OCI-LY7 (cell line): ENCODE measurements around the gene PKNOX1. TPM values are rescaled to one million over a fixed set of nuclear protein-coding genes. Genes with fewer than 3 reads are reported as not detected.
"Not testable (repeated sequence)": the region's sequence is repeated elsewhere in the genome, so short reads cannot be mapped to it uniquely, and the experiment has no call there.

Source experiments
- BruUV-seq: library from RNA; stranded (reverse); fragments of 400-500 nt; replicated peaks from 2 replicates; lab custom pipeline; 2021; lab: Mats Ljungman, UMichigan
- CTCF ChIA-PET: fragments of 300-600 bp; sonication (Branson Sonifier 250); formaldehyde crosslinking; loops from one replicate; lab custom pipeline; 2022; ENCODE audit warnings: antibody characterized with exemption; ENCODE audit not compliant: unreplicated experiment; lab: Charles Lee
- POLR2A ChIA-PET: fragments of 300-600 bp; sonication (Branson Sonifier 250); formaldehyde crosslinking; loops from one replicate; lab custom pipeline; 2022; ENCODE audit warnings: antibody characterized with exemption; lab: Charles Lee
- DNase-seq: peaks from one replicate; pipeline ENCODE4 v3.0.0-alpha.2; 2015; ENCODE audit warnings: low spot score
- H2AFZ ChIP-seq: fragments of 200-600 bp; sonication (generic), shearing (Covaris generic); 2 replicates; pipeline ENCODE4 v1.6.1; 2014; ENCODE audit warnings: mild to moderate bottlenecking, antibody characterized with exemption, low read length, moderate library complexity
- H3K27ac ChIP-seq: fragments of 200-600 bp; sonication (generic); 2 replicates; pipeline ENCODE4 v1.5.1; 2014; ENCODE audit warnings: mixed run types, low read depth, mild to moderate bottlenecking, moderate library complexity, low read length, inconsistent platforms; ENCODE audit not compliant: poor library complexity, severe bottlenecking
- H3K36me3 ChIP-seq: fragments of 200-600 bp; sonication (generic); 2 replicates; pipeline ENCODE4 v1.6.1; 2014; ENCODE audit warnings: mild to moderate bottlenecking, antibody characterized with exemption, low read length, moderate library complexity, mixed read lengths; ENCODE audit not compliant: insufficient read depth
- H3K4me1 ChIP-seq: fragments of 200-600 bp; sonication (generic); 2 replicates; pipeline ENCODE4 v1.5.1; 2014; ENCODE audit warnings: mild to moderate bottlenecking, low read length; ENCODE audit not compliant: insufficient read depth, poor library complexity, severe bottlenecking
- H3K4me2 ChIP-seq: fragments of 200-600 bp; sonication (generic); 2 replicates; pipeline ENCODE4 v1.6.1; 2014; ENCODE audit warnings: mild to moderate bottlenecking, low read length
- H3K4me3 ChIP-seq: fragments of 200-600 bp; sonication (generic); 2 replicates; pipeline ENCODE4 v1.5.1; 2014; ENCODE audit warnings: mild to moderate bottlenecking, low read depth, low read length; ENCODE audit not compliant: poor library complexity, severe bottlenecking
- H3K79me2 ChIP-seq: fragments of 200-600 bp; sonication (generic); 2 replicates; pipeline ENCODE4 v1.6.1; 2016; ENCODE audit warnings: low read depth, mild to moderate bottlenecking, low read length, moderate library complexity, mixed read lengths; ENCODE audit not compliant: insufficient read depth
- H3K9me2 ChIP-seq: fragments of 200-600 bp; sonication (generic); 2 replicates; pipeline ENCODE4 v1.6.1; 2016; ENCODE audit warnings: mild to moderate bottlenecking, low read length, mixed read lengths; ENCODE audit not compliant: insufficient read depth
- H3K9me3 ChIP-seq: fragments of 200-600 bp; sonication (generic); 2 replicates; pipeline ENCODE4 v1.6.1; 2014; ENCODE audit warnings: mild to moderate bottlenecking, mixed run types, low read length, mixed read lengths
- H4K20me1 ChIP-seq: fragments of 200-600 bp; sonication (generic); 2 replicates; pipeline ENCODE4 v1.6.1; 2014; ENCODE audit warnings: mild to moderate bottlenecking, antibody characterized with exemption, low read length, moderate library complexity, mixed read lengths; ENCODE audit not compliant: insufficient read depth
- intact Hi-C: fragments of 100-400 bp; cut with micrococcal nuclease; formaldehyde crosslinking; loops from one replicate; pipeline ENCODE4 v1.10.0; 2022; ENCODE audit not compliant: unreplicated experiment
- total RNA-seq, 2 experiments: library from RNA; depleted of rRNA in 1 of 2; stranded (reverse); fragments of >200 nt in 1 of 2; shearing (Covaris generic) in 1 of 2; gene quantifications; 2 replicates each; pipeline ENCODE4 v1.2.3, GENCODE V29; 2014 to 2022

The PKNOX1 gene
- total RNA-seq, 2 experiments from 2014 or later, result 23.7 to 32.9 TPM

GRCh38 chr21:43042169-43042568 is 67.8 kb downstream of the PKNOX1 start:
- H3K4me1 ChIP-seq, DNase-seq: not testable (repeated sequence)

GRCh38 chr21:43043291-43043690 is 68.9 kb downstream of the PKNOX1 start:
- H4K20me1 ChIP-seq, H3K4me2 ChIP-seq, H3K9me3 ChIP-seq, H3K79me2 ChIP-seq, H2AFZ ChIP-seq, intact Hi-C loops, H3K36me3 ChIP-seq, BruUV-seq, CTCF ChIA-PET, H3K9me2 ChIP-seq, DNase-seq, H3K4me3 ChIP-seq, H3K4me1 ChIP-seq, H3K27ac ChIP-seq, POLR2A ChIA-PET: not testable (repeated sequence)

More at GRCh38 chr21:43042169-43042568, 67.8 kb downstream of the PKNOX1 start:
- POLR2A ChIA-PET, H3K36me3 ChIP-seq, intact Hi-C loops, BruUV-seq, H3K9me2 ChIP-seq, H2AFZ ChIP-seq, H3K4me3 ChIP-seq, H3K79me2 ChIP-seq, CTCF ChIA-PET, H4K20me1 ChIP-seq, H3K4me2 ChIP-seq, H3K9me3 ChIP-seq, H3K27ac ChIP-seq: not testable (repeated sequence)

GRCh38 chr21:43044547-43044946 is 70.2 kb downstream of the PKNOX1 start:
- CTCF ChIA-PET, H4K20me1 ChIP-seq, H3K36me3 ChIP-seq, H3K27ac ChIP-seq, DNase-seq, H3K9me3 ChIP-seq, H3K4me1 ChIP-seq, BruUV-seq, H3K4me2 ChIP-seq, H3K79me2 ChIP-seq, H3K9me2 ChIP-seq, POLR2A ChIA-PET, H3K4me3 ChIP-seq, intact Hi-C loops, H2AFZ ChIP-seq: not testable (repeated sequence)

GRCh38 chr21:43045165-43045875 is 71.0 kb downstream of the PKNOX1 start:
- BruUV-seq, H3K4me2 ChIP-seq, POLR2A ChIA-PET, H3K79me2 ChIP-seq, DNase-seq, H2AFZ ChIP-seq, H3K27ac ChIP-seq, H3K9me3 ChIP-seq, H3K4me3 ChIP-seq, H3K9me2 ChIP-seq, H3K36me3 ChIP-seq, intact Hi-C loops, H4K20me1 ChIP-seq, CTCF ChIA-PET, H3K4me1 ChIP-seq: not testable (repeated sequence)

- H4K20me1 ChIP-seq, H3K27ac ChIP-seq, BruUV-seq, H3K4me2 ChIP-seq, H2AFZ ChIP-seq, H3K4me3 ChIP-seq, H3K36me3 ChIP-seq, CTCF ChIA-PET, H3K9me3 ChIP-seq, intact Hi-C loops, H3K79me2 ChIP-seq, DNase-seq, POLR2A ChIA-PET, H3K9me2 ChIP-seq, H3K4me1 ChIP-seq: not testable (repeated sequence)
These were observed 71.8 kb downstream of the PKNOX1 start for GRCh38 chr21:43045876-43046821.

- POLR2A ChIA-PET, result not testable (repeated sequence)
- BruUV-seq, result TSS peak; percentile 86
These were observed 78.8 kb downstream of the PKNOX1 start for GRCh38 chr21:43053112-43053511.

More at GRCh38 chr21:43053112-43053511, 78.8 kb downstream of the PKNOX1 start:
- H3K4me2 ChIP-seq, H3K4me1 ChIP-seq, H4K20me1 ChIP-seq, CTCF ChIA-PET, DNase-seq, H2AFZ ChIP-seq, H3K9me3 ChIP-seq, H3K27ac ChIP-seq, H3K79me2 ChIP-seq, H3K36me3 ChIP-seq, H3K9me2 ChIP-seq, H3K4me3 ChIP-seq, intact Hi-C loops: not testable (repeated sequence)
